Heart right ventricle (tissue), 16 donors: ENCODE results near the gene PDE4D. TPM values are rescaled to one million over a fixed set of nuclear protein-coding genes. Genes with fewer than 3 reads are reported as not detected.

Experiments used
- ATAC-seq, 8 donors: fragments of 200-7000 bp; cut with Tn5 transposase; one replicate each; pipeline ENCODE4 v1.9.1; 2020; ENCODE audit warnings: mild to moderate bottlenecking in 8 of 8, moderate library complexity in 8 of 8, moderate number of reproducible peaks in 1 of 8
- DNase-seq, 2 donors: peaks; one replicate each; pipeline ENCODE4 v3.0.0-alpha.2; 2020
- H3K27ac ChIP-seq, 10 donors: fragments of 200-600 bp; sonication (generic) in 2 of 10; one replicate each; pipeline versions ENCODE4 v1.5.0 to v1.8.0; 2020 to 2022; ENCODE audit warnings: mild to moderate bottlenecking in 3 of 10
- H3K27me3 ChIP-seq, 7 donors: fragments of 200-600 bp; one replicate each; pipeline ENCODE4 v1.8.0; 2021 to 2022; ENCODE audit warnings: mild to moderate bottlenecking in 2 of 7
- H3K36me3 ChIP-seq, 9 donors: fragments of 200-600 bp; sonication (generic) in 1 of 9; one replicate each; pipeline versions ENCODE4 v1.5.0 to v1.8.0; 2020 to 2022; ENCODE audit warnings: mild to moderate bottlenecking in 2 of 9
- H3K4me1 ChIP-seq, 9 donors: fragments of 200-600 bp; sonication (generic) in 1 of 9; one replicate each; pipeline versions ENCODE4 v1.5.0 to v1.8.0; 2020 to 2022; ENCODE audit warnings: mild to moderate bottlenecking in 4 of 9
- H3K4me3 ChIP-seq, 10 donors: fragments of 200-600 bp; sonication (generic) in 2 of 10; one replicate each; pipeline versions ENCODE4 v1.5.0 to v1.8.0; 2020 to 2022; ENCODE audit warnings: mild to moderate bottlenecking in 7 of 10, moderate library complexity in 2 of 10
- H3K9me3 ChIP-seq, 11 donors: fragments of 200-600 bp in 10 of 11; sonication (generic) in 2 of 11; one replicate each; pipeline versions ENCODE4 v1.5.0 to v1.8.0; 2013 to 2022; ENCODE audit warnings: mild to moderate bottlenecking in 2 of 11, control low read depth in 1 of 11, moderate library complexity in 1 of 11
- CTCF ChIP-seq, 9 donors: fragments of 200-600 bp; sonication (generic) in 2 of 9; IDR thresholded peaks; one replicate each; pipeline versions ENCODE4 v1.5.0 to v1.8.0; 2021 to 2022; ENCODE audit warnings: antibody characterized with exemption in 9 of 9, mild to moderate bottlenecking in 5 of 9, moderate library complexity in 1 of 9
- WGBS, 2 donors: extraction: QIAGEN DNeasy Blood & Tissue Kit; methylation state at CpG; one replicate each; pipeline ENCODE4 v1.1.7; 2013; ENCODE audit warnings: inconsistent platforms in 1 of 2; 5-methylcytosine and 5-hydroxymethylcytosine counted together
- intact Hi-C, 10 donors: fragments of 100-400 bp; cut with DNase I; formaldehyde crosslinking; loops; one replicate each; pipeline versions ENCODE4 v1.11.1 to v1.14.2; 2022
- polyA plus RNA-seq, 2 donors: library from polyadenylated mRNA; stranded (reverse); fragments of 200-250 nt; gene quantifications; one replicate each; pipeline ENCODE4 v1.2.3, GENCODE V29; 2013
- total RNA-seq, 10 donors: library from RNA; stranded (reverse); fragmentation: NEBNext Ultra II Directional in 3 of 10; extraction: Animal tissue kit (Norgen Biotek cat#: 25700) in 3 of 10; gene quantifications; one replicate each; pipeline versions ENCODE4 v1.2.1 to v1.2.4, GENCODE V29; 2021 to 2023
- donor health status: Arrhythmogenic right ventricular cardiomyopathy.
- donor health status: ischemic (EF 13 %, LVEDD 7.1; RV severe dilation, severe dysfunction).
- donor health status: healthy with polysubstance abuse.
- donor health status: DM: no; HTN: yes; CAD: no.
- donor health status: DM: no; HTN: no; CAD: no.
- donor health status: ischemic (EF 25% LVEDD 6.9; RV normal size, moderate dysfunction).
- donor health status: ischemic (EF 25% LVEDD 5.7; RV mildly dilated, moderate dysfunction).
- donor health status: healthy.
- donor health status: DM: yes; HTN: yes; CAD: no.
- donor health status: Ischemic cardiomyopathy.
- donor health status: ischemic (EF 35%, LVEDD 5.7; RV mildly dilated, moderate dysfunction).
- donor health status: nonischemic (EF 11% LVEDD 7.7; RV severe dilation, severe dysfunction).
- donor health status: DM: yes; HTN: yes; CAD: no.
- donor health status: PGD.
- donor health status: ischemic (EF 29% LVEDD 5.4; RV normal size, mild dysfunction).
- donor health status: nonischemic (EF 23%, LVEDD 6.1; RV moderate dilation, normal function).

The PDE4D gene
- total and polyA plus RNA-seq, 12 donors: 5.8 to 83.2 (median 39.5) TPM

GRCh38 chr5:59532979-59533729 lies 360.4 kb downstream of the PDE4D start:
- 87 to 95% methylated on average over 1 of the region's 1 CpG for whole genome bisulfite sequencing, 2 donors
- H3K27ac ChIP-seq: no peak overlapping the region

GRCh38 chr5:59529239-59529638 lies 364.3 kb downstream of the PDE4D start:
- no peaks in the 10 kb centered on the region for H3K27me3 ChIP-seq
- TF ChIP-seq CTCF (IDR thresholded peaks at IDR 0.05): no peak
- H3K9me3 ChIP-seq: peaks cover 0 to 4% (median 0%) of the 10 kb centered on the region in 11 donors
- ATAC-seq (no peak), DNase-seq (no peak)
- H3K4me3 ChIP-seq: no peak overlapping the region
- H3K27ac ChIP-seq: no peak overlapping the region
- WGBS, 2 donors: 97 to 98% methylated on average over 1 of the region's 1 CpG
- intact Hi-C loops: no loop called here
- no peaks in the 10 kb centered on the region for H3K4me1 ChIP-seq
- H3K36me3 ChIP-seq: no peaks in the 10 kb centered on the region

More at GRCh38 chr5:59532979-59533729, 360.4 kb downstream of the PDE4D start:
- H3K27me3 ChIP-seq: no peaks in the 10 kb centered on the region
- no peak overlapping the region for H3K4me3 ChIP-seq
- ATAC-seq (no peak), DNase-seq (no peak)
- no peaks in the 10 kb centered on the region for H3K36me3 ChIP-seq
- intact Hi-C loops: no loop called here
- no peaks in the 10 kb centered on the region for H3K4me1 ChIP-seq
- TF ChIP-seq CTCF (IDR thresholded peaks at IDR 0.05): no peak
- no peaks in the 10 kb centered on the region for H3K9me3 ChIP-seq

- H3K4me3 ChIP-seq: no peak overlapping the region
- H3K27ac ChIP-seq: no peak overlapping the region
- no peak for ATAC-seq
- no peaks in the 10 kb centered on the region for H3K4me1 ChIP-seq
- H3K9me3 ChIP-seq: peaks cover 0 to 10% (median 0%) of the 10 kb centered on the region in 11 donors
- intact Hi-C loops: no loop called here
- no peaks in the 10 kb centered on the region for H3K27me3 ChIP-seq
- 31 to 38% methylated on average over 2 of the region's 2 CpGs for WGBS, 2 donors
- TF ChIP-seq CTCF (IDR thresholded peaks at IDR 0.05): no peak
- no peak for DNase-seq
- H3K36me3 ChIP-seq: no peaks in the 10 kb centered on the region
Measured at GRCh38 chr5:59528202-59528862, 365.2 kb downstream of the PDE4D start.

GRCh38 chr5:59525957-59526356 lies 367.6 kb downstream of the PDE4D start:
- WGBS, 2 donors: 80 to 82% methylated on average over 1 of the region's 1 CpG
- intact Hi-C loops: no loop called here
- no peak for TF ChIP-seq CTCF (IDR thresholded peaks at IDR 0.05)
- Histone ChIP-seq H3K4me3 (no peak overlapping the region), H3K36me3 (no peaks in the 10 kb centered on the region), H3K4me1 (no peaks in the 10 kb centered on the region), H3K9me3 (peaks cover 0 to 13% (median 0%) of the 10 kb centered on the region in 11 donors), H3K27ac (no peak overlapping the region), H3K27me3 (no peaks in the 10 kb centered on the region)
- no peak for ATAC-seq
- no peak for DNase-seq
